ENCODE data around the gene LRRC10.

LRRC10 gene

GRCh38 chr12:69620077-69620476, 9.4 kb upstream of the LRRC10 start (continued):
- no peak for TF ChIP-seq YY2 (tag by site-specific recombination; IDR thresholded peaks at IDR 0.05)
- TF ChIP-seq ZNF18 (tag by site-specific recombination; IDR thresholded peaks at IDR 0.05): no peak
- TF ChIP-seq ZNF701 (tag by site-specific recombination; IDR thresholded peaks at IDR 0.05): no peak
- TF ChIP-seq, protein P1, sequence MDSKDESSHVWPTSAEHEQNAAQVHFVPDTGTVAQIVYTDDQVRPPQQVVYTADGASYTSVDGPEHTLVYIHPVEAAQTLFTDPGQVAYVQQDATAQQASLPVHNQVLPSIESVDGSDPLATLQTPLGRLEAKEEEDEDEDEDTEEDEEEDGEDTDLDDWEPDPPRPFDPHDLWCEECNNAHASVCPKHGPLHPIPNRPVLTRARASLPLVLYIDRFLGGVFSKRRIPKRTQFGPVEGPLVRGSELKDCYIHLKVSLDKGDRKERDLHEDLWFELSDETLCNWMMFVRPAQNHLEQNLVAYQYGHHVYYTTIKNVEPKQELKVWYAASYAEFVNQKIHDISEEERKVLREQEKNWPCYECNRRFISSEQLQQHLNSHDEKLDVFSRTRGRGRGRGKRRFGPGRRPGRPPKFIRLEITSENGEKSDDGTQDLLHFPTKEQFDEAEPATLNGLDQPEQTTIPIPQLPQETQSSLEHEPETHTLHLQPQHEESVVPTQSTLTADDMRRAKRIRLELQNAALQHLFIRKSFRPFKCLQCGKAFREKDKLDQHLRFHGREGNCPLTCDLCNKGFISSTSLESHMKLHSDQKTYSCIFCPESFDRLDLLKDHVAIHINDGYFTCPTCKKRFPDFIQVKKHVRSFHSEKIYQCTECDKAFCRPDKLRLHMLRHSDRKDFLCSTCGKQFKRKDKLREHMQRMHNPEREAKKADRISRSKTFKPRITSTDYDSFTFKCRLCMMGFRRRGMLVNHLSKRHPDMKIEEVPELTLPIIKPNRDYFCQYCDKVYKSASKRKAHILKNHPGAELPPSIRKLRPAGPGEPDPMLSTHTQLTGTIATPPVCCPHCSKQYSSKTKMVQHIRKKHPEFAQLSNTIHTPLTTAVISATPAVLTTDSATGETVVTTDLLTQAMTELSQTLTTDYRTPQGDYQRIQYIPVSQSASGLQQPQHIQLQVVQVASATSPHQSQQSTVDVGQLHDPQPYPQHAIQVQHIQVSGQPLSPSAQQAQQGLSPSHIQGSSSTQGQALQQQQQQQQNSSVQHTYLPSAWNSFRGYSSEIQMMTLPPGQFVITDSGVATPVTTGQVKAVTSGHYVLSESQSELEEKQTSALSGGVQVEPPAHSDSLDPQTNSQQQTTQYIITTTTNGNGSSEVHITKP (tag by site-specific recombination; IDR thresholded peaks at IDR 0.05): no peak
- no peak for TF ChIP-seq ZNF19 (tag by site-specific recombination; IDR thresholded peaks at IDR 0.05; ENCODE audit: low read depth)
- TF ChIP-seq ZNF2 (tag by site-specific recombination; IDR thresholded peaks at IDR 0.05): no peak
- TF ChIP-seq BCL11B (tag by site-specific recombination; IDR thresholded peaks at IDR 0.05; ENCODE audit: low read depth): no peak
- TF ChIP-seq, protein P2, sequence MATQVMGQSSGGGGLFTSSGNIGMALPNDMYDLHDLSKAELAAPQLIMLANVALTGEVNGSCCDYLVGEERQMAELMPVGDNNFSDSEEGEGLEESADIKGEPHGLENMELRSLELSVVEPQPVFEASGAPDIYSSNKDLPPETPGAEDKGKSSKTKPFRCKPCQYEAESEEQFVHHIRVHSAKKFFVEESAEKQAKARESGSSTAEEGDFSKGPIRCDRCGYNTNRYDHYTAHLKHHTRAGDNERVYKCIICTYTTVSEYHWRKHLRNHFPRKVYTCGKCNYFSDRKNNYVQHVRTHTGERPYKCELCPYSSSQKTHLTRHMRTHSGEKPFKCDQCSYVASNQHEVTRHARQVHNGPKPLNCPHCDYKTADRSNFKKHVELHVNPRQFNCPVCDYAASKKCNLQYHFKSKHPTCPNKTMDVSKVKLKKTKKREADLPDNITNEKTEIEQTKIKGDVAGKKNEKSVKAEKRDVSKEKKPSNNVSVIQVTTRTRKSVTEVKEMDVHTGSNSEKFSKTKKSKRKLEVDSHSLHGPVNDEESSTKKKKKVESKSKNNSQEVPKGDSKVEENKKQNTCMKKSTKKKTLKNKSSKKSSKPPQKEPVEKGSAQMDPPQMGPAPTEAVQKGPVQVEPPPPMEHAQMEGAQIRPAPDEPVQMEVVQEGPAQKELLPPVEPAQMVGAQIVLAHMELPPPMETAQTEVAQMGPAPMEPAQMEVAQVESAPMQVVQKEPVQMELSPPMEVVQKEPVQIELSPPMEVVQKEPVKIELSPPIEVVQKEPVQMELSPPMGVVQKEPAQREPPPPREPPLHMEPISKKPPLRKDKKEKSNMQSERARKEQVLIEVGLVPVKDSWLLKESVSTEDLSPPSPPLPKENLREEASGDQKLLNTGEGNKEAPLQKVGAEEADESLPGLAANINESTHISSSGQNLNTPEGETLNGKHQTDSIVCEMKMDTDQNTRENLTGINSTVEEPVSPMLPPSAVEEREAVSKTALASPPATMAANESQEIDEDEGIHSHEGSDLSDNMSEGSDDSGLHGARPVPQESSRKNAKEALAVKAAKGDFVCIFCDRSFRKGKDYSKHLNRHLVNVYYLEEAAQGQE (tag by site-specific recombination; IDR thresholded peaks at IDR 0.05): no peak
- TF ChIP-seq, protein P3, sequence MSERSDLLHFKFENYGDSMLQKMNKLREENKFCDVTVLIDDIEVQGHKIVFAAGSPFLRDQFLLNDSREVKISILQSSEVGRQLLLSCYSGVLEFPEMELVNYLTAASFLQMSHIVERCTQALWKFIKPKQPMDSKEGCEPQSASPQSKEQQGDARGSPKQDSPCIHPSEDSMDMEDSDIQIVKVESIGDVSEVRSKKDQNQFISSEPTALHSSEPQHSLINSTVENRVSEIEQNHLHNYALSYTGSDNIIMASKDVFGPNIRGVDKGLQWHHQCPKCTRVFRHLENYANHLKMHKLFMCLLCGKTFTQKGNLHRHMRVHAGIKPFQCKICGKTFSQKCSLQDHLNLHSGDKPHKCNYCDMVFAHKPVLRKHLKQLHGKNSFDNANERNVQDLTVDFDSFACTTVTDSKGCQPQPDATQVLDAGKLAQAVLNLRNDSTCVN (tag by site-specific recombination; optimal IDR thresholded peaks at IDR 0.05): no peak

DNA sequence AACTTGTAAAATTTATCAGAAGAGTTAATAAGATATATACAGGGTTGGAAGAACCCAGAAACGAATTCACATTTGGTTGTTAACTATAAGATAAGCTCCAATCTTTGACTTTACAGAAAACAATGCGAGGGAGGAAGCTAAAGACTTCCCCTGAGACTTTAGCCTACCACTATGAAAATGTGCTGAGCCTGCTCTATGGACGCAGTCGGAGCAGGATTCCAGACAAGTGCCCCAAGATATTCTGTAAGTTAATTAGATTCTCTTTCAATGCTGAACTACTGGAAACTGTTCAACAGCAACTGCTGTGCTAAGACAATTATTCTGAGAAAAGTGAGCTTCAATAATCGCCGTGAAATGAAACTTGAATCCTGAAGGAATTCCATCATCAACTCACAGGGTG, 8.3 kb upstream of the LRRC10 start:
- no peak overlapping the region for H3K27ac ChIP-seq (ENCODE audit: extremely low read depth, low read depth, low read length)
- no peak overlapping the region for H3K4me3 ChIP-seq (ENCODE audit: low read depth, low read length)
- no peaks in the 10 kb centered on the region for H3K4me1 ChIP-seq (ENCODE audit: control insufficient read depth, insufficient read depth, low read length)
- CTCF ChIA-PET: interaction anchor here (0.6 to 1.3 kb wide), 2 partner anchors 20 to 1009 kb away, joined by 3 to 8 read pairs; no protein-coding TSS in a partner anchor
- TF ChIP-seq, protein P1 (tag by site-specific recombination; IDR thresholded peaks at IDR 0.05): no peak
- no peak for TF ChIP-seq ZNF24 (tag by site-specific recombination; IDR thresholded peaks at IDR 0.05)
- TF ChIP-seq HOXC10 (CRISPR knock-in tag; IDR thresholded peaks at IDR 0.05): no peak
- no peak for TF ChIP-seq ZNF23 (tag by site-specific recombination; IDR thresholded peaks at IDR 0.05; ENCODE audit: borderline replicate concordance)
- no peak for TF ChIP-seq FEZF1 (tag by site-specific recombination; IDR thresholded peaks at IDR 0.05)
- TF ChIP-seq, protein P4, sequence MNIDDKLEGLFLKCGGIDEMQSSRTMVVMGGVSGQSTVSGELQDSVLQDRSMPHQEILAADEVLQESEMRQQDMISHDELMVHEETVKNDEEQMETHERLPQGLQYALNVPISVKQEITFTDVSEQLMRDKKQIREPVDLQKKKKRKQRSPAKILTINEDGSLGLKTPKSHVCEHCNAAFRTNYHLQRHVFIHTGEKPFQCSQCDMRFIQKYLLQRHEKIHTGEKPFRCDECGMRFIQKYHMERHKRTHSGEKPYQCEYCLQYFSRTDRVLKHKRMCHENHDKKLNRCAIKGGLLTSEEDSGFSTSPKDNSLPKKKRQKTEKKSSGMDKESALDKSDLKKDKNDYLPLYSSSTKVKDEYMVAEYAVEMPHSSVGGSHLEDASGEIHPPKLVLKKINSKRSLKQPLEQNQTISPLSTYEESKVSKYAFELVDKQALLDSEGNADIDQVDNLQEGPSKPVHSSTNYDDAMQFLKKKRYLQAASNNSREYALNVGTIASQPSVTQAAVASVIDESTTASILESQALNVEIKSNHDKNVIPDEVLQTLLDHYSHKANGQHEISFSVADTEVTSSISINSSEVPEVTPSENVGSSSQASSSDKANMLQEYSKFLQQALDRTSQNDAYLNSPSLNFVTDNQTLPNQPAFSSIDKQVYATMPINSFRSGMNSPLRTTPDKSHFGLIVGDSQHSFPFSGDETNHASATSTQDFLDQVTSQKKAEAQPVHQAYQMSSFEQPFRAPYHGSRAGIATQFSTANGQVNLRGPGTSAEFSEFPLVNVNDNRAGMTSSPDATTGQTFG (tag by site-specific recombination; IDR thresholded peaks at IDR 0.05; ENCODE audit: borderline replicate concordance): no peak
- TF ChIP-seq, protein P5, sequence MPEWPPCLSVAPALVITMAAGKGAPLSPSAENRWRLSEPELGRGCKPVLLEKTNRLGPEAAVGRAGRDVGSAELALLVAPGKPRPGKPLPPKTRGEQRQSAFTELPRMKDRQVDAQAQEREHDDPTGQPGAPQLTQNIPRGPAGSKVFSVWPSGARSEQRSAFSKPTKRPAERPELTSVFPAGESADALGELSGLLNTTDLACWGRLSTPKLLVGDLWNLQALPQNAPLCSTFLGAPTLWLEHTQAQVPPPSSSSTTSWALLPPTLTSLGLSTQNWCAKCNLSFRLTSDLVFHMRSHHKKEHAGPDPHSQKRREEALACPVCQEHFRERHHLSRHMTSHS (tag by site-specific recombination; IDR thresholded peaks at IDR 0.05): no peak
- no peak for TF ChIP-seq ZNF202 (tag by site-specific recombination; IDR thresholded peaks at IDR 0.05; ENCODE audit: borderline replicate concordance)
- TF ChIP-seq ZFP37 (tag by site-specific recombination; IDR thresholded peaks at IDR 0.05): no peak
- TF ChIP-seq ZNF341 (tag by site-specific recombination; IDR thresholded peaks at IDR 0.05; ENCODE audit: low read depth): no peak
- H3K9me3 ChIP-seq (ENCODE audit: control insufficient read depth, insufficient read depth, low read depth, low read length): no peaks in the 10 kb centered on the region
- H3K36me3 ChIP-seq (ENCODE audit: control insufficient read depth in 2 of 2, insufficient read depth in 1 of 2, low read length in 2 of 2): no peaks in the 10 kb centered on the region
- POLR2A ChIA-PET: no interaction called here
